ENCODE measurements around the gene FGF9.

DNA sequence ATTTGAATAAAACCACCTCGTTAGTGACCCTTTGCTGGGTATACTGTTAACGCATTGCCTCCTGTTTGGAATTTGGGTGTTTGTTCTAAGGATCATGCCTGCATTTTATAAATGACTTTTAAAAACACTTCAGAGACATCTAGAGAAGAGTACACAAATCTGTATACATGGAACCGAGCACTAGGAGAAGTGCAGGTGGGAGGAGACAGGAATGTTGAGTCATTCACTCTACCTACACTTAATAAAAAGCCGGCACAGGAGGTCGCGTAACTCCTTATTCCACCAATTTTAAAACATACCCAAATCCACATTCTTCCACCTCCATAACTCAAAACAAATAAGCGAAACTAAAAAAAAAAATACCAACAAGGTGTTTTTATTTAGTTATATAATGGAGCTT is 48.6 kb downstream of the FGF9 start:
- TF ChIP-seq EZH2 (IDR thresholded peaks at IDR 0.05; ENCODE audit: low read length): no peak
- TF ChIP-seq, protein P1, sequence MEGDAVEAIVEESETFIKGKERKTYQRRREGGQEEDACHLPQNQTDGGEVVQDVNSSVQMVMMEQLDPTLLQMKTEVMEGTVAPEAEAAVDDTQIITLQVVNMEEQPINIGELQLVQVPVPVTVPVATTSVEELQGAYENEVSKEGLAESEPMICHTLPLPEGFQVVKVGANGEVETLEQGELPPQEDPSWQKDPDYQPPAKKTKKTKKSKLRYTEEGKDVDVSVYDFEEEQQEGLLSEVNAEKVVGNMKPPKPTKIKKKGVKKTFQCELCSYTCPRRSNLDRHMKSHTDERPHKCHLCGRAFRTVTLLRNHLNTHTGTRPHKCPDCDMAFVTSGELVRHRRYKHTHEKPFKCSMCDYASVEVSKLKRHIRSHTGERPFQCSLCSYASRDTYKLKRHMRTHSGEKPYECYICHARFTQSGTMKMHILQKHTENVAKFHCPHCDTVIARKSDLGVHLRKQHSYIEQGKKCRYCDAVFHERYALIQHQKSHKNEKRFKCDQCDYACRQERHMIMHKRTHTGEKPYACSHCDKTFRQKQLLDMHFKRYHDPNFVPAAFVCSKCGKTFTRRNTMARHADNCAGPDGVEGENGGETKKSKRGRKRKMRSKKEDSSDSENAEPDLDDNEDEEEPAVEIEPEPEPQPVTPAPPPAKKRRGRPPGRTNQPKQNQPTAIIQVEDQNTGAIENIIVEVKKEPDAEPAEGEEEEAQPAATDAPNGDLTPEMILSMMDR (optimal IDR thresholded peaks at IDR 0.05 in 1 of 3, IDR thresholded peaks at IDR 0.05 in 1 of 3, conservative IDR thresholded peaks at IDR 0.05 in 1 of 3; ENCODE audit: extremely low read depth in 1 of 3, insufficient read depth in 2 of 3, low read length in 3 of 3): no peak
